ENCODE data around the gene MED29.
A peak's percentile ranks its signal among the peaks of the same experiment; 100 is the strongest.

The MED29 gene

GRCh38 chr19:39399668-39400050 is 8.5 kb downstream of the MED29 start:
- DNase-seq, result no peak

- no peak for DNase-seq
Measured at GRCh38 chr19:39400061-39400460, 8.9 kb downstream of the MED29 start.

DNA sequence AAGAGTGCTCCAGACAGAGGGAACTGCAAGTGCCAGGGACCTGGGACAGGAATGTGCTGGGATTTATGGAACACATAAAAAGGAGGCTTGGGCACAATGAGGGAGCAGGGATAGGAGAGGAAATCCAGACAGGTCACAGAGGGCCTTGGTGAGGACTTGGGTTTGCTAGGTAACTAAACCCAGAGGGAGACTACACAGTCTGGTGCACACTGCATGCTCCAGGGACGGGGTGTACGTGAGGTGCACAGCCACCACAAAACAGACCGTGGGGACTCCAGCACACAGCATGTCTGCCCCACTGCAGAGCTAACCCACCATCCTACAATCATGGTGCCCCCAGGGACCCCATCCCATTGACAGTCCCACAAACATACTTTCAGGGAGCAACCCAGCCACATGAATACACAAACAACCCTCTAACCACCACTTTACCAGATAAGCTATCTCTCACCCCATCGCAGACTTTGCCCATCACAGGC is 9.9 kb downstream of the MED29 start:
- no peak for DNase-seq

- DNase-seq, result no peak
Measured at GRCh38 chr19:39401549-39402345, 10.6 kb downstream of the MED29 start.

- no peak for DNase-seq
Measured at GRCh38 chr19:39402346-39403300, 11.4 kb downstream of the MED29 start.

- no peak for DNase-seq
Measured at GRCh38 chr19:39403331-39404312, 12.4 kb downstream of the MED29 start.

- no peak for DNase-seq
Measured at GRCh38 chr19:39405261-39405957, 14.2 kb downstream of the MED29 start.

DNA sequence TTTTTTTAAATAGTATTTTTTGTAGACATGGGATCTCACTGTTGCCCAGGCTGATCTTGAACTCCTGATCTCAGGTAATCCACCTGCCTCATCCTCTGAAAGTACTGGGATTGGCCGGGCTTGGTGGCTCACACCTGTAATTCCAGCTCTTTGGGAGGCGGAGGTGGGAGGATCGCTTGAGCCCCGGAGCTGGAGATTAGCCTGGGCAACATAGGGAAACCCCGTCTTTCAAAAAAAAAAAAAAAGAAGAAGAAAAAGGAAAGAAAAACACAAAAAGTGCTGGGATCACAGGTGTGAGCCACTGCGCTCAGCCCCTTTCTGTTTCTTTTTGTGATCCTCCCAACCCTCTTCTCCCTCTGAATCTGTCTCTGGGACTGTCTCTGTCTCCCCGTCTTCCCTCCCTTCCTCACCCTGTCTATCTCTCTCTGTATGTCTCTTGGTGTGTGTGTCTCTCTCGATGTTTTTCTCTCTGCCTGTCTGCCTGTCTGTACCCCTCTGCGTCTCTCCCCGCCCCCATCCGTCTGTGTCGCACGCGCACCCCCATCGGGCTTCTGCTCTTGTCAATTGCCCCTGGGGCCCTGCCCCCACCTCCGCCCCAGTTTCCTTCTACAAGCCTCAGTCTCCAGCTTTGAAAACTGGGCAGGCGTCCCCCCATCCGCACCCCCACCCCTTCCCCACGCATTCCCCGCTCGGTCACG is 14.9 kb downstream of the MED29 start:
- DNase-seq, result no peak

- no peak for DNase-seq
Measured at GRCh38 chr19:39406656-39407409, 15.7 kb downstream of the MED29 start, which contains the start of gene ZFP36. Gene ZFP36, plus strand, starts transcription at chr19:39406847. Its CDS starts 58 bp downstream, at chr19:39406905.

DNA sequence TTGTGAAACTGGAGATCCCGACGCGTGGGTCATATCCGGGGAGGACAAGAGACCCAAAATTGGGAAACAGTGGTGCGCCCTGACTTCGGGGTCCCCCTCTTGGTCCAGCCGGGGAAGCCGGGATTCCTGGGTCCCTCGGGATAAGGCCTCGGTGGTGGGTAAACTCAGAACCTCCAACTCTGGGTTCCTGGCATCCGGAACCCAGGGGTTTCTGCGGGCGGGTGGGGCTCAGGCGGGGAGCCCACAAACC is 16.2 kb downstream of the MED29 start:
- no peak for DNase-seq

- DNase-seq, result no peak
Measured at GRCh38 chr19:39407660-39408391, 16.6 kb downstream of the MED29 start.

- no peak for DNase-seq
Measured at GRCh38 chr19:39408392-39409207, 17.4 kb downstream of the MED29 start.

DNA sequence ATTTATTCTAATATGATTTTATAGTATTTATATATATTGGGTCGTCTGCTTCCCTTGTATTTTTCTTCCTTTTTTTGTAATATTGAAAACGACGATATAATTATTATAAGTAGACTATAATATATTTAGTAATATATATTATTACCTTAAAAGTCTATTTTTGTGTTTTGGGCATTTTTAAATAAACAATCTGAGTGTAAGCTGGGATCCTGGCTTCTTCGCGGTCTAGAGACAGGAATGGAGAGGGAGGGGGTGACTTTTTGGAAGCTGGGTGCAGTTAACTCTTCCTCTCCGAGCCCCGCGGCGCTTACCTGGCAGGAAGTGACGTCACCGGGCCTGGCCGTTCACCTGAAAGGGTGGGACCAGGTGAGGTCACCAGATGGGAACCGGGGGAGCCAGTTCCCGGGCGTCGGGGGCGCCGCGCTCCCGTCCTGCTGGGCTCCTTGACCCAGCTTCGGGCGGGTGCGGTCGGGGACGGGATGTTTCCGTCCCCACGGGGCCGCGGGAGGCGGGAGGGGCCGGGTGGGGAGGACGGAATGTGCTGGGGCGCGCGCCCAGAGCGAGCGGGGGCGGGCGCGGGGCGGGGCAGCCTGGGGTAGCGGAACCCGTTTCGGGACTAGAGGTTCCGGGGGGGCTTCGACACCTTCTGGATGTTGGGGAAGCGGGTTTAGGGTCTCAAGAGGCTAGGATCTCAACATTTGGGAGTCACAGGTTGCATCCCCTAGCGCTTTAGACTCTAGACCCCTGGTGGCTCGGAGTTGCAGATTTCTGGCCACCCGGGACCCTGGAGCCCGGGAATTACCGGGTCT is 18.2 kb downstream of the MED29 start:
- peak; percentile 61 for DNase-seq

DNA sequence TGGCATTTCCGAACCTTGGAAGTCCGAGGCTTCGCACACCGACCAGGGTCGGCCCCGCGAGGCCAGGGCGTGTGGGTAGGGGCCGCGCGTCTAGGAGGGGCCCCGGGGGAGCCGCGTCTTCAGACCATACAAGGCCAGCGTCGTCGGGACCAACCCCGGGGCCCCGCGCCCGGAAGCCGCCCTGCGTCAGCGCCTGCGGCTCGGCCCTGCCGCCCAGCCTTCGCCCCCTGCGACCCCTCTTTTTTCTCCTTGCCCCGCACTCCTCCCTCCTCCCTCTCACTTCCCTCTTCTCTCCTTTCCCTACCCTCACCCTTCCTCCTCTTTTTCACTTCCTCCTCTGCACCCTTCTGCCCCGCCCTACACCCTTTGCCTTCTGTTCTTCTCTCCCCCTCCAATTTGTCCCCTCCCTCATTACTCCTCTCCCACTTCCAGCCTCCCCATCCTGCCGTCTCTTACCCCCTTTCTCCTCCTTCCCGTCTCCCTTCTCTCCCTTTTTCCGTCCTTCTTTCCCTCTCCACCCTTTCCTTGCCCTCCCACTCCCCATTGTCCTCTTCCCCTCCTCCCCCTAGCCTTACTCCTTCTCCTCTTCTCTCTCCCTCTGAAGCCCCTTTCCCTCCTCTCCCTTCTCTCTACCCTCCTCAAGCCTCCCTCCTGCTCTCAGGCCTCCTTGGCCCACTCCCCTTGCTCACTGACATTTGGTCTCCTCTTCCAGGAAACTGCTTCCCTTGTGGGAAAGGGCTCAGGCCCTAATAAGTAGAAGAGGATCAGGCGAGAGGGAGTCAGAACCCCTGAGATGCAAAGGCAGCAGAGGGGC is 19.0 kb downstream of the MED29 start:
- DNase-seq, result no peak

- DNase-seq, result no peak
Measured at GRCh38 chr19:39410831-39411080, 19.6 kb downstream of the MED29 start.

GRCh38 chr19:39411081-39411831 is 20.1 kb downstream of the MED29 start:
- no peak for DNase-seq

DNA sequence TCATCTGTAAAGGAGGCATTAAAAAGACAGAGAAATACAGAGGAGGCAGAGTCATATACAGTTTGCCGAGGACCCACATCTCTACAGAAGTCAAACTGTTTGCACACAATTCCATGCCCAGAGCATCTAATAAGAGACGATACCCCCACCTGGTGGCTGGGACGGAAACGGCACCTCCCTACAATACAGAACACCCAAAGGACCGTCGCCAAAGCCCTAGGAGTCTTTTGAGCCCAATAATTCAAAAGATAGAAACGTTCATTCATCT is 20.6 kb downstream of the MED29 start:
- DNase-seq, result peak; percentile 88

Data from NCI-H1436 treated with DMSO at 0.1 percent for 48 hours (cell line).